Measurements from ENCODE around the gene EPHA4.

EPHA4 gene

GRCh38 chr2:221425891-221426290 is 146.2 kb downstream of the EPHA4 start:
- H3K27ac ChIP-seq (ENCODE audit: low read depth, low read length, severe bottlenecking), result no peak overlapping the region
- 92 to 99% methylated on average over 7 of the region's 8 CpGs for WGBS, 2 experiments (ENCODE audit: insufficient coverage in 2 of 2)
- no peak overlapping the region for H3K4me3 ChIP-seq (ENCODE audit: extremely low read depth, insufficient read depth, low read length, poor library complexity, severe bottlenecking)
- no peaks in the 10 kb centered on the region for H3K4me1 ChIP-seq (ENCODE audit: control insufficient read depth, insufficient read depth, low read length, poor library complexity, severe bottlenecking)
- H3K9me3 ChIP-seq (ENCODE audit: control insufficient read depth, low read length), result no peaks in the 10 kb centered on the region
- H3K36me3 ChIP-seq (ENCODE audit: control insufficient read depth, insufficient read depth, low read length), result peaks cover 21% of the 10 kb centered on the region

DNA sequence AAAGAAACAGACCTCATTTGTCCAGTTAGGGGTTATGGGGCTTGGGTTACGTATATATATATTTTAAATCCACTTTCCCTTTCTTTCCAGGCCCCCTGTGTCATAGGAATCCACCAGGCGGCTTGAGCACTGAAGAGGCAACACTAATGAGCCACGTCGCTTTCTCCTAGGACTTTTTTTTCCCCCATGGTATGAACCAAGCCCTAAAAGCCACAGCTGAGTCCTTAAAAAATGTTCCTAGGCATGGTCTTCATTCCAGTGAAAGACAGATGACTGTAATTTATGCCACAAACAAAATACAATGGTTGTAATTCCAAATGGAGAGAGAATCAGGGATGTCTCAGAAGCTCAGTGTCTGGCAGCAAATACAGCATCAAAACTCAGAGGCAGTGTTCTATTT is 146.8 kb downstream of the EPHA4 start:
- no peaks in the 10 kb centered on the region for H3K9me3 ChIP-seq (ENCODE audit: control insufficient read depth, low read length)
- 73 to 94% methylated on average over 2 to 3 of the region's 4 CpGs for WGBS, 2 experiments (ENCODE audit: insufficient coverage in 2 of 2)
- no peak overlapping the region for H3K4me3 ChIP-seq (ENCODE audit: extremely low read depth, insufficient read depth, low read length, poor library complexity, severe bottlenecking)
- peaks cover 19% of the 10 kb centered on the region for H3K36me3 ChIP-seq (ENCODE audit: control insufficient read depth, insufficient read depth, low read length)
- H3K4me1 ChIP-seq (ENCODE audit: control insufficient read depth, insufficient read depth, low read length, poor library complexity, severe bottlenecking), result no peaks in the 10 kb centered on the region
- no peak overlapping the region for H3K27ac ChIP-seq (ENCODE audit: low read depth, low read length, severe bottlenecking)

DNA sequence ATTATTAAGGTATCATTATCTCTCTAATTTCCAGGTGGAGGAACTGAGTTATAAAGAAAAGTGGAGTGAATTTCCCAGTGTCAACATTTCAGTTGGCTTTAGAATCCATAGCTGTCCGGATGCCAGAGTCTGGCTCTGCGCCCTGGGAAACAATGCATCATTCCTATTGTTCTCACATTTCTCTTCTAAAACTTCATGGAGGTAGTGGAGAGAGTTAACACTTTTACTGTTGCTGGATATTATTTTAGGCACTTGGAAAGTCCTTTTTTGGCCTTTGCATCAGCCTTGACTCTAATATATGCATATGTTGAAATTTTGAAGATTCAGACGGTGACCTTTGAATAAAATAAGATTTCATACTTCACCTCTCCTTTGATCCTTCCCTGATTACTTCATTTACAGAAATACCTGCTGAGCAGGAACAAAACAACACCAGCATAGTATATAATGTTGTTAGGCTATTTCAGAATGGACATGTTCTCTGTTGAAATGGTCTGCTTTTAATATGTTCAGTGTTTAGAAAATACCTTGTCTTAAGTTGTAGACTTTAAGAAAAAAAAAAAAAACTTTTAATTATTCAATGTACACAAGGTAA is 148.8 kb downstream of the EPHA4 start:
- Histone ChIP-seq H3K36me3 (ENCODE audit: control insufficient read depth, insufficient read depth, low read length) (peaks cover 14% of the 10 kb centered on the region), H3K4me1 (ENCODE audit: control insufficient read depth, insufficient read depth, low read length, poor library complexity, severe bottlenecking) (no peaks in the 10 kb centered on the region), H3K27ac (ENCODE audit: low read depth, low read length, severe bottlenecking) (no peak overlapping the region), H3K9me3 (ENCODE audit: control insufficient read depth, low read length) (no peaks in the 10 kb centered on the region), H3K4me3 (ENCODE audit: extremely low read depth, insufficient read depth, low read length, poor library complexity, severe bottlenecking) (no peak overlapping the region)
- WGBS, 2 experiments (ENCODE audit: insufficient coverage in 2 of 2), result 90% methylated on average over 2 of the region's 3 CpGs; no CpG with 5 or more reads in 1 of the 2 experiments

- Histone ChIP-seq H3K4me3 (ENCODE audit: extremely low read depth, insufficient read depth, low read length, poor library complexity, severe bottlenecking) (no peak overlapping the region), H3K9me3 (ENCODE audit: control insufficient read depth, low read length) (no peaks in the 10 kb centered on the region), H3K27ac (ENCODE audit: low read depth, low read length, severe bottlenecking) (no peak overlapping the region), H3K4me1 (ENCODE audit: control insufficient read depth, insufficient read depth, low read length, poor library complexity, severe bottlenecking) (no peaks in the 10 kb centered on the region), H3K36me3 (ENCODE audit: control insufficient read depth, insufficient read depth, low read length) (peaks cover 12% of the 10 kb centered on the region)
- WGBS, 2 experiments (ENCODE audit: insufficient coverage in 2 of 2), result 88% methylated on average over 1 of the region's 4 CpGs; no CpG with 5 or more reads in 1 of the 2 experiments
These were observed 149.4 kb downstream of the EPHA4 start for GRCh38 chr2:221422516-221423209.

DNA sequence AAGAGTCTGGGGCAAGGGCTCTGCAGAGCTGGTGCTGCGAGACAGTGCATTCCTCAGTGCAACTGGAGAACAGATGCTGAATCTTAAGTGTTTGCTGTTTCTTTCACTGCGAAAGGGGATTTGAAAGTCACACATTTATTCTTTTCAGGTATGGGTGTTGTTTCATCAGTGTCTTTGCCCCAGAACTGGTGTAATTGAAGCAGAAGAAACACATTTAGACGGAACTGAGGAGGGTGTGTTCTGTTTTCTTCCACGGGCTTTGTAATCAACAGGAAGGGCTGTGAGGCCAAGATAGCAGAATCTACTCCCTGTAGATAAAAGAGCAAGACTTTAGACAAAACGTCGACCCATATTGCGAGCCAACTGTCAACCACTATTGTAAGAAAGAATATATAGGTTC is 151.9 kb downstream of the EPHA4 start:
- no peak overlapping the region for H3K27ac ChIP-seq (ENCODE audit: low read depth, low read length, severe bottlenecking)
- H3K36me3 ChIP-seq (ENCODE audit: control insufficient read depth, insufficient read depth, low read length), result peaks cover 3% of the 10 kb centered on the region
- H3K9me3 ChIP-seq (ENCODE audit: control insufficient read depth, low read length), result peaks cover 4% of the 10 kb centered on the region
- H3K4me3 ChIP-seq (ENCODE audit: extremely low read depth, insufficient read depth, low read length, poor library complexity, severe bottlenecking), result no peak overlapping the region
- no peaks in the 10 kb centered on the region for H3K4me1 ChIP-seq (ENCODE audit: control insufficient read depth, insufficient read depth, low read length, poor library complexity, severe bottlenecking)
- WGBS, 2 experiments (ENCODE audit: insufficient coverage in 2 of 2), result 61 to 100% methylated on average over 2 of the region's 7 CpGs

DNA sequence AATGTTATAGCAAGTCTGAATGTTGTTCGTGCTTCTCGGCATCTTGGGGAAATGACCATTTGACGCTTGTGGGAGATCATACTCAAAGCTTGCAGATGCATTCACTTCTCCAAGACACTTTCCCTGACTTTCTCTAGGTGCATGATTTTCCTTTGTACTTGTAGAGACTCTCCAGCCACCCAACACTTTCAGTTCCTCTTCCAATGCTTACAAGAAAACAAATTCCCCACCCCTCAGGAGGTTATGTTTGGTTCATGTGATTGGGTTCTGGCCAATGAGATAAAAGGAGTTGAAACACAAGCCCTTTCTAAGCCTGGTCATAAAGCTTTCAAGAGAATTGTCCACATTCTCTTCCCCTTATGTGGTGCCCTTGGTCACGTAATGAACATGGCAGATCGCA is 156.3 kb downstream of the EPHA4 start:
- no peak overlapping the region for H3K27ac ChIP-seq (ENCODE audit: low read depth, low read length, severe bottlenecking)
- peaks cover 4% of the 10 kb centered on the region for H3K9me3 ChIP-seq (ENCODE audit: control insufficient read depth, low read length)
- no peaks in the 10 kb centered on the region for H3K4me1 ChIP-seq (ENCODE audit: control insufficient read depth, insufficient read depth, low read length, poor library complexity, severe bottlenecking)
- WGBS, 2 experiments (ENCODE audit: insufficient coverage in 2 of 2), result 93 to 97% methylated on average over 4 to 5 of the region's 5 CpGs
- no peak overlapping the region for H3K4me3 ChIP-seq (ENCODE audit: extremely low read depth, insufficient read depth, low read length, poor library complexity, severe bottlenecking)
- no peaks in the 10 kb centered on the region for H3K36me3 ChIP-seq (ENCODE audit: control insufficient read depth, insufficient read depth, low read length)

GRCh38 chr2:221412978-221413377 is 159.1 kb downstream of the EPHA4 start:
- Histone ChIP-seq H3K9me3 (ENCODE audit: control insufficient read depth, low read length) (peaks cover 4% of the 10 kb centered on the region), H3K36me3 (ENCODE audit: control insufficient read depth, insufficient read depth, low read length) (no peaks in the 10 kb centered on the region), H3K4me3 (ENCODE audit: extremely low read depth, insufficient read depth, low read length, poor library complexity, severe bottlenecking) (no peak overlapping the region), H3K4me1 (ENCODE audit: control insufficient read depth, insufficient read depth, low read length, poor library complexity, severe bottlenecking) (no peaks in the 10 kb centered on the region), H3K27ac (ENCODE audit: low read depth, low read length, severe bottlenecking) (no peak overlapping the region)
- WGBS, 2 experiments (ENCODE audit: insufficient coverage in 2 of 2), result no CpG with 5 or more reads among the region's 1 CpG

DNA sequence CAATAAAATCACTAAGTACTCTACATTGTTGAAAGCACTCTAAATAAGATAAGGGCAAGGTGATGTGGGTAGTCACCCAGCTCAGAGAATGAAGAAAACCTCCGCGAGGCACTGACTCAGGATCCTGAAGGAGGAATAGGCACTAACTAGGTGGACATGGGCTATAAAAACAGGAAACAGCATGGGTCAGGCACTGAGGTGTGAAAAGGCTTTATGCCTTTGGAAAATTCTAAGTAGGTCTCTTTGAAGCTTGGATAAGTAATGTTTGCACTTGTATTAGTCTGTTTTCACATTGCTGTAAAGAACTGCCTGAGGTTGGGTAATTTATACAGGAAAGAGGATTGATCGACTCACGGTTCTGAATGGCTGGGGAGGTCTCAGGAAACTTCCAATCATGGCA is 161.6 kb downstream of the EPHA4 start:
- Histone ChIP-seq H3K36me3 (ENCODE audit: control insufficient read depth, insufficient read depth, low read length) (no peaks in the 10 kb centered on the region), H3K4me3 (ENCODE audit: extremely low read depth, insufficient read depth, low read length, poor library complexity, severe bottlenecking) (no peak overlapping the region), H3K27ac (ENCODE audit: low read depth, low read length, severe bottlenecking) (no peak overlapping the region), H3K9me3 (ENCODE audit: control insufficient read depth, low read length) (no peaks in the 10 kb centered on the region), H3K4me1 (ENCODE audit: control insufficient read depth, insufficient read depth, low read length, poor library complexity, severe bottlenecking) (no peaks in the 10 kb centered on the region)
- WGBS, 2 experiments (ENCODE audit: insufficient coverage in 2 of 2), result 93 to 94% methylated on average over 4 of the region's 4 CpGs

DNA sequence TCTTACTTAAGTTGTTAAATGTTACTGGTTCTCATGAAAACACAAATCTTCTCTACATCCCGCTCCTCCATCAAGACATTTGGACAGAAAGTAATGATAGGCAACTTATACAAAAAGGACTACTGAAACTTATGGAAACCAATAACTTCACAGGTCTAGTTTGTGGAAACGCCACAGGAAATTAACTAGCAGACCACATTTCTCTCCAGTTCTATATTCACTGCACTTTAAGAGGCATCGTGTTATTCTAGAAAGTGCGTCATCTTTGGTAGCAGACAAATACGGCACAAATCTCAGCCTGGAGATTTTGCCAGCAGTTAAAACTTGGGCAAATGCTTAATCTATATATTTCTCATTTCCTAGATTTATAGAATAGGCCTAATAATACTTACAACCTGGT is 164.3 kb downstream of the EPHA4 start:
- 81 to 97% methylated on average over 3 to 4 of the region's 5 CpGs for WGBS, 2 experiments (ENCODE audit: insufficient coverage in 2 of 2)
- H3K4me1 ChIP-seq (ENCODE audit: control insufficient read depth, insufficient read depth, low read length, poor library complexity, severe bottlenecking), result no peaks in the 10 kb centered on the region
- no peaks in the 10 kb centered on the region for H3K9me3 ChIP-seq (ENCODE audit: control insufficient read depth, low read length)

GRCh38 chr2:221405521-221405920 is 166.6 kb downstream of the EPHA4 start:
- Histone ChIP-seq H3K4me1 (ENCODE audit: control insufficient read depth, insufficient read depth, low read length, poor library complexity, severe bottlenecking) (no peaks in the 10 kb centered on the region), H3K9me3 (ENCODE audit: control insufficient read depth, low read length) (no peaks in the 10 kb centered on the region), H3K27ac (ENCODE audit: low read depth, low read length, severe bottlenecking) (no peak overlapping the region), H3K4me3 (ENCODE audit: extremely low read depth, insufficient read depth, low read length, poor library complexity, severe bottlenecking) (no peak overlapping the region), H3K36me3 (ENCODE audit: control insufficient read depth, insufficient read depth, low read length) (no peaks in the 10 kb centered on the region)

More for the DNA sequence above, 164.3 kb downstream of the EPHA4 start:
- no peak overlapping the region for H3K4me3 ChIP-seq (ENCODE audit: extremely low read depth, insufficient read depth, low read length, poor library complexity, severe bottlenecking)
- H3K36me3 ChIP-seq (ENCODE audit: control insufficient read depth, insufficient read depth, low read length), result no peaks in the 10 kb centered on the region
- H3K27ac ChIP-seq (ENCODE audit: low read depth, low read length, severe bottlenecking), result no peak overlapping the region

GRCh38 chr2:221402072-221402471 is 170.0 kb downstream of the EPHA4 start:
- Histone ChIP-seq H3K36me3 (ENCODE audit: control insufficient read depth, insufficient read depth, low read length) (no peaks in the 10 kb centered on the region), H3K9me3 (ENCODE audit: control insufficient read depth, low read length) (no peaks in the 10 kb centered on the region), H3K27ac (ENCODE audit: low read depth, low read length, severe bottlenecking) (no peak overlapping the region), H3K4me1 (ENCODE audit: control insufficient read depth, insufficient read depth, low read length, poor library complexity, severe bottlenecking) (no peaks in the 10 kb centered on the region), H3K4me3 (ENCODE audit: extremely low read depth, insufficient read depth, low read length, poor library complexity, severe bottlenecking) (no peak overlapping the region)
- WGBS, 2 experiments (ENCODE audit: insufficient coverage in 2 of 2), result 70% methylated on average over 1 of the region's 1 CpG; no CpG with 5 or more reads in 1 of the 2 experiments
